Head of caudate nucleus (tissue), 42 donors: ENCODE results near the gene KLK10.

Source experiments
- DNase-seq, 42 donors: peaks; one replicate each; pipeline versions ENCODE4 v3.0.0 to v3.0.0-alpha.2; 2020 to 2021; ENCODE audit warnings: mixed read lengths in 7 of 42
- intact Hi-C: fragments of 100-400 bp; cut with DNase I; formaldehyde crosslinking; loops from one replicate; pipeline ENCODE4 v1.15.0; 2022

The KLK10 gene, protein sequence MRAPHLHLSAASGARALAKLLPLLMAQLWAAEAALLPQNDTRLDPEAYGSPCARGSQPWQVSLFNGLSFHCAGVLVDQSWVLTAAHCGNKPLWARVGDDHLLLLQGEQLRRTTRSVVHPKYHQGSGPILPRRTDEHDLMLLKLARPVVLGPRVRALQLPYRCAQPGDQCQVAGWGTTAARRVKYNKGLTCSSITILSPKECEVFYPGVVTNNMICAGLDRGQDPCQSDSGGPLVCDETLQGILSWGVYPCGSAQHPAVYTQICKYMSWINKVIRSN

DNA sequence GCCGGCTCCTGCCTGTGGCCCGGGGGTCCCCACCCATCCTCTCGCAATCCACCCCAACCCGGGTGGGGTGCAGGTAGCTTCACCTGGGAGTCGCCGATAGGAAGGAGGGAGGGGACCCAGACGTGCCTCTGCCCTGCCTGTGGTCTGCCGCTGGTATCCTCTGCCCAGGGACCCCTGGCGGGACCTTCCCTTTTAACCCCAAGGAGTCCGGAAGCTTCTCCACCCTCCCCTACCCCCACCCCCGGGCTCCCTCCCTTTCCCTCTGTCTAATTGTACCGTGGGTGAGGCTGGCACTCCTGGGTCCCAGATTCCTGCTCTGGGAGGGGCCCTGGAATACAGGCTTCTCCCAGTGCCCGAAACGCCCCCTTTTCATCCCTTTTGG lies at the start of gene KLK10:
TSS of gene KLK10 (minus strand) at position 166 of the 382 bp plus-strand sequence. CDS start 579 bp downstream, outside the sequence.
- DNase-seq: no peak
- intact Hi-C loops: loop anchor here (5.0 kb wide), 1 partner anchor 87 kb away; no protein-coding TSS in a partner anchor

DNA sequence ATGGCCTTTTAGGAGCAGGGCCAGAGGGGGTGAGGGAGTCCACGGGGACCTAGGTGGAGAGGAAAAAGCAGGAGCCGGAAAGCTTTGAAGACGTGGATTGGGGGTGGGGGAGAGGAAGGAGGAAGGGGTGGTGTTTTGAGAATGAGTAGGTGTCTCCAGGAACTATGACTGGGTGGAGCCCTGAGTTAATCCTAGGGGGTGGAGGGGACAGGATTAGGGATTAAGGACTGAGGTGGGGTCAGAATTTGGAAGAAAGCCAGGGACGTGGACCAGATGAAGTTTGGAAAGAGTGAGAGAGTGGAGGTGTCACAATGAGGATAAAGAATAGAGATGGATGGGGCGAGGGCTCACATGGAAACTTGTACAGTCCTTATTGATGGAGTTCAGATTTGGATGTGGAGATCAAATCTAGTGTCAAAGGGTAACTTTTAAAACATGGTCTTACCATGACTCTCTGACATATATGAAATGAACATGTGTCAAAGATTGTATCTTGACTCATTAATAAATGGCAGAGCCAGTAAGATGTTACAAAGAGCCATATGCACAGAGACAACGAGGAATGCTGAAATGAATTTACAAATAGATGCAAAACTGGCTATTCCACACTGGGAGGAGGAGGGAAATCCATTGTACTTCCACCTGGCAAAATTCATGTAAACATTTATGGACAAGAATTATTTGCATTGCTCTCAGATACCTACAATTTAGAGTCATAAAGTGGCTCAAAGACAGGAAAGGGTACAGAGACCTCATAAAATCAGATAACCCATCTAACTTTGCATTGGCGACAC lies 47.1 kb upstream of the KLK10 start:
- DNase-seq: no peak
- intact Hi-C loops: no loop called here

DNA sequence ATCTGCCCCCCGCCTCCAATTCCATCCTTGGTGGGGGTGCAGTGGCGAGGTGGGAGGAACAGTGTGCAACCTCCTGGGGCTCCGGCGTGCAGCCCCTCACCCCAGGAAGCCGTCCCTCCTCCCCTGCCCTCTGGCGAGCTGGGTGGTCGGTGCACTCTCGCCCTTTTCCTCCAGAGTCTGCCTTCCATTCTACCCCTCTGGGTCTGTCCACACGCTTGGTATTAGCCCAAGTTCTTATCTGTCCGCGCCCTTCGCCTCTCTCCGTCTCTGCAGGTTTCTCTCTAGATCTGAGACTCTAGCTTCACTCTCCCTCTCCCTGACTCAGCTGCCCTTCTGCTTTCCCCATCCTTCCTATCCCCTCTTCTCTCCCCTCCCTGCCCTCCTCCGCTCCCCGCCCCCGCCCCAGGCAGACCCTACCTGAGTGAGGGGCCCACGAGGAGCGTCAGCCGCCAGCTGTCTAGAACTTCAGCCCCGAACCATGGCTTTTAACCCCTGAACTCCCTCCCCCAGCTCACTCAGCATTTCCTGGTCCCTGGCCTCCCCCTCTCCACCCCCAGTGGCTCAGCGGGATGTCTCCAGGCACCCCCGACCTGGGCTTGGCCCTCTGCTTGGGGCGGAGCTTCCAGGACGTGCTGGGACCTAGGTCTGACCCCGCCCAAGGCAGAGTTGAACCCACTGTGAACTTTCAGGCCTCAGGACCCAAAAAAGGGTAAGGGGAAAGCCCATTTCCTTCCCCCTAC lies 45.9 kb upstream of the KLK10 start:
- intact Hi-C loops: no loop called here
- DNase-seq: no peak

DNA sequence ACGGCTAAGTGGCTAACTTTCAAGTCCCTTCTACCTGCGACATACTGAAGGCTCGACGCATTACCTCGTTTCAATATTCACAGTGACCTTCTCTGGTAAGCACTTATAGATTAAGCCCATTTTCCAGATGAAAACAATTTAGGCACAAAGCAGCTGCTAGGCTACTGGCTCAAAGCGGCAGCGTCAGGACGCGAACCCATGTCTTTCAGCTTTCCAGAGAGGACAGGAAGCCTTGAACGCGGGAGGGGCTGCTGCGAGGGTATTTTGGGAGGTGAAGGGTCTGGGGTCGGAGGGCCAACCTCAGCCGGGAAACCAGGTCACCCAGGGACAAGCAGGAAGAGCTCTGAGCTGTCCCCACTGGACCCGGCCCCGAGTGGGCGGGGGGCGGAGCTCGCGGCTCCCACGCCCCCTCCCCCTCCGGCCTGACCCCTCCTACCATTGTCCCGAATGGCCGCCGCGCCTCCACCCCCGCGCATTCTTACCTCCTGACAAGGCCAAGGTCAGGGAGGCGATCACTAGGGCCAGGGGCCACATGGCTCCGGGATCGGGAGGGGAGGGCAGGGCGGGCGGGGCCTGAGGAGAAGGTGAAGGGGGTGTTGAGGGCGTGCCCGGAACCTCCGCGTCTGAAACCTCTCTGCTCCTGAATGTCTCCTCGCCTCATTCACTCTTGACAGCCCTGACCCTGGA lies 45.2 kb upstream of the KLK10 start, which contains the start of gene KLK13:
TSS of gene KLK13 (minus strand) at position 559 of the 687 bp plus-strand sequence. CDS start at position 534, 25 bp downstream.
- DNase-seq: no peak

DNA sequence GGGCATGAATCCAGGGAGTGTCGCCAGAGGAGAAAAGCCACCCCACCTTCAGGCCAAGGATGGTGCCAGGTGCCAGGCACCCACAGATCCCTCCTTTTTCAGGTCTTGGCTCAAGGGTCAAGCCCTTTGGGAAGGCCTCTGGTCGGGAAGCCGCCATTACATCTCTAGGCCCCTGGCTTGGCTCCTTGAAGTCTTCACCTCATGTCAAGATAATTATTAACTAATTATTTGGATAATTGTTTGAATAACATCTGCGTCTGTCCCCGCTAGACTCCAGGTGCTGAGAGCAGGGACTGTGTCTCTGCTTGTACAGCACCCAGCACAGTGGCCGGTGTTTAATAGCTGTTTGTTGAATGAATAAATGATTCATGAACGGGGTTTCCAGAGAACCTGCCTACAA lies 44.2 kb upstream of the KLK10 start:
- DNase-seq: no peak
- intact Hi-C loops: no loop called here

More for the DNA sequence above, 45.2 kb upstream of the KLK10 start, which contains the start of gene KLK13:
- intact Hi-C loops: no loop called here

DNA sequence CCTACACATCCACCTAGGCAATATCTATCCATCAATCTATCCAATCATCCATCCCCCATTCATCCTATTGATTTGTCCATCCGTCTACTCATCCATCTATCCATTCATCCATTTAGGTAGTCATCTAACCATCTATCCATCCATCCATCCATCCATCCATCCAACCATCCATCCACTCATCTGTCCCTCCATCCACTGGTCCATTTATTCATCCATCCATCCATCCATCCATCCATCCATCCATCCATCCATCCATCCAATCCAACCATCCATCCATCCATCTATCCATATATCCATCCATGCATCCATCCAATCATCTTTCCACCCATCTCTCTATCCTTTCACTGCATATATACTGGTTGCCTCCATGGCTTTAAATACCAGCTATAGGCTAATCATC lies 41.5 kb upstream of the KLK10 start:
- DNase-seq: no peak
- intact Hi-C loops: no loop called here

DNA sequence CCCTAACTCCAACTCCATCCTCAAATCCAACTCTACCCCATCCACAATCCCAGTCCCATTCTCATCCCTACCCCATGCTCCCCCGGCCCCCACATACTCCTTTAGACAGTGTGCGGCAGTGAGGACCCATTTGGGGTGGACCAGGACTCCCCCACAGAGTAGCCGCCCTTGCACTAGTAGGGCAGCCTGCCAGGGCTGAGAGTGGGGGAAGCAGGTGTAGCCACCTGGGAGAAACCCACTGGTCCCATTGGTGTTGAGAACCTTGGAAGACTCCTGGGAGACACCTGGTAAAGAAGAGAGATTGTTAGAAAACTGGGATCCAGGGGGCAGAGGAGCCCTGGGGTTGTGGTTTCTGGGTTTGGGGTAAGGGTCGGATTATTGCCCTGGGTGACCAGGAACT lies 40.8 kb upstream of the KLK10 start:
- DNase-seq: no peak
- intact Hi-C loops: no loop called here

DNA sequence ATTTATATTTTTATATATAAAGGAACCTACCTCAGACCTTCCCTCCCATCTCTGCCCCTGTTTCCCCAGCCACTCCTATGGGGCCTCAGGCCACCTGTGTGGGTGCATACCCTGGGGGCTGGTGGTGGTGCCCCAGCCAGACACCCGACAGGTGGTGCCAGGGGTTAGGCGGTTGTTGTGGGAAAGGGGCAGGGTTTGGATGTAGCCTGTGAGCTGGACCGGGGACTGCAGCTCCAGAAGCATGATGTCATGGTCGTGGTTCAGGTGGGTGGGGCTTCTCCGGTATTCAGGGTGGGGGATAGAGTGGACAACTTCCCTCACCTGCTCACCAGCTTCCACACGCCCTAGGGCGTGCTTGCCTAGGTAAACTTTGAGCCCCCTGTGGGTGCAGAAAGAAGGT lies 40.2 kb upstream of the KLK10 start:
- no peak for DNase-seq

DNA sequence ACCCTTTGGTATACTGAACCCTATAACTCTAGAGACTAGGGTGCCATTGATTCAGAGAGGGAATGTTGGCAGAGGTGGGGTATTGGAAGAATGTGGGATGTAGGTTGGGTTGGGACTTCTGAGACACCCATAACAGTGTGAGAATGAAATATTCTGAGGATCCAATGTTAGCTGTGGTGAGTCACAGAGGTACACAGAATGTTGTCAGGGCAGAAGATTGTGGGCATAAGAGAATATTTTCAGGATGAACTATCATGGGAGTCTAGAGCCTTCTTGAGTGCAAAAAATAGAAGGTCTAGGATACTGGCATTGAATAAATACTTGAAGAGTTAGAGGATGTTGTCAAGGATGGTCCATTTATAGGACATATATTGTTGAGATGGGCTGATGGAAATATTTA lies 36.4 kb upstream of the KLK10 start:
- intact Hi-C loops: no loop called here
- DNase-seq: no peak

More for the DNA sequence above, 40.2 kb upstream of the KLK10 start:
- intact Hi-C loops: no loop called here

DNA sequence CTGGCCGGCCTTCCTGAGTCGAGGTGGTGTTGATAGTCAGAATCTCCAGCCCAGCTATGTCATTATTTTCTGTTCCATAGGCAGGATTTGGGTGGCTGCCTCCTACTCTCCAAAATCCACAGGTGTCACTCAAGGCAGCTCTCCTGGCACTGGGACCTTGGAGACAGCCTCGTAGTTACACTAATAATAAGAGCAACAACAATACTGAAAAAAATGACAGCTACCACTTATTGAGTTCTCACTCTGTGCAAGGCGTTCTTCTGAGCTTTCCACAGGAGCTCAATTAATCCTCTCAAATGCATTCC lies 27.5 kb upstream of the KLK10 start:
- DNase-seq: no peak
- intact Hi-C loops: no loop called here

DNA sequence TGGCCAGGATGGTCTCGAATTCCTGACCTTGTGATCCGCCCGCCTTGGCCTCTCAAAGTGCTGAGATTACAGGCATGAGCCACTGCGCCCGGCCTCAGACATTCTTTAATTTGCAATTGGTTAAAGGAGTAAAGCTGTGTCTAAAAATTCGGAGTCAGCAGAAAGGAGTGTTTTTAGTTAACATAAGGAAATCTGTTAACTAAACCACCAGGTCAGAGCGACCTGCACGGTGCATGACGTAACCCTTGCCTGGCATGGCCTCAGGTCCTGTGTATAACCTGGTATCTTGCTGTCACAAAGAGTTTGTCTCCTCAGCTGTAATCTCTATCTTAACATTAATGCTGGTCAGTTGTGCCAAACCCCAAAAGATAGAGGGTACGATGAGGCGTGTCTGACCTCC lies 24.8 kb upstream of the KLK10 start:
- DNase-seq: no peak
- intact Hi-C loops: no loop called here

DNA sequence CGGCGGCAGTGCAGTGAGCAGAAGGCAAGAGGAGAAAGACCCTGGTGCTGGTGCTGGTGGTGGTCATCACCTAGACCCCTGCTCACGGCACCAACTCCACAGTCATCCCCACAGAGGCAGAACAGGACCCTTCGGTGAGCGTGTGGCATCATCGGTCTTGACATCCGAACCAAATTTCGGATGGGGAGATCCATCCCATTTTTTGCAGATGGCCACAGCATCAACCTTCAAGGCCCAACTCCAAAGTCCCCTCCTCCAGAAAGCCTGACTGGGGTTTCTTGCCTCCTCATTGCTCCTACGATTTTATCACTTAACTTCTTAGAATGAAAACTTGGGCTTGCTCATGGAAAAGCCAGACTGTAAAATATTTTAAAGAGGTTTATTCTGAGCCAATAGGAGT lies 24.0 kb upstream of the KLK10 start:
- no peak for DNase-seq

DNA sequence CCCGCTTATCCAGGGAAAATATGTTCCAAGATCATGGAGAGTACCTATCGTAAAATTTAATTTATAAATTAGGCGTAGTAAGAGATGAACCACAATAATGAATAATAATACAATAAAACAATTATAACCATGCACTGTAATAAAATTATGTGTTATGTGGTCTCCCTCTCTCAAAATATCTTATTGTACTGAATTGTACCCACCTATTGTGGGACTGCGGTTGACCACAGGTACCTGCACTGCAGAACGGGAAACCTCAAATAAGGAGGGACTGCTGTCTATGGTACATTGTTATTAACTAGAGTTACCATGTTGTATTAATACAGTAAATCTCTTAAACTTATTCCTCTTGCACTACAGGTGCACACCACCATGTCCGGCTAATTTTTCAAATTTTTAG lies 20.6 kb upstream of the KLK10 start:
- DNase-seq: no peak
- intact Hi-C loops: no loop called here

More for the DNA sequence above, 24.0 kb upstream of the KLK10 start:
- intact Hi-C loops: no loop called here

DNA sequence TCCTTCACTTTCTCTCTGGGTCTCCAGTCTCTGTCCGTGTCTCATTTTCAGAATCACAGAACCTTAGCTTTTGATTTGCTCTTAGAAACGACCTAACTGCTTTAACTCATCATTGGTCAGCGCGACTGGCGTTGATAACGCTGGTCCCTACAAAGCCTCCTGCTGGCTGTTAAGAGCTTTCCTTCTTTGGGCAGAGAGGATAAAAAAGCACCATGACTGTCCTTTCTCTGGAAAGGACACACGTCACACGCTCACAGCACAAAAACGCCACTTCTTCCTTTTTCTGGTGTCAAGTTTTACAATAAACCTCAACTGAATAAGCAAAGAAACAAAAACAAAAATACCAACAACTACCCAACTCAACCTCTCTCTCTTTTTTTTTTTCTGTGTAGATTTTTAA lies 17.0 kb upstream of the KLK10 start:
- no peak for DNase-seq
- intact Hi-C loops: no loop called here

DNA sequence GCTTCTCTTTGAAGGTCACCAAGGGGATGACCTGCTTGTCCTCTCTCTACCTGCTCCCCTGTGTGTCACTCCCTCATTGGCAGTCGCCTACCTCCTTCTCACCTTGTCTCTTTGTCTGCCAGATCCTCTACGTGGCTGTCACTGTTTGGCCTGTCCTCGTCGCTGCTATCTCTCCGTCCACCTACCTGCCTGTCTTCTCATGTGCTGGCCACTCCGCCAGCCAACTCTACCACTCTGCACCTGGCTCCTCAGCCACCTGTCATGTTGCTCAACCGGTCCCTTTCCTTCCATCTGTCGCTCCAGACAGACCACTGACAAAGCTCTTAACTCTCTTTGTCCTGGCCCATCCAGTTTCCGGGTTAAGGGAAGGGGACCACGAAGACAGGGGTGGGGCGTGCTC lies 15.2 kb upstream of the KLK10 start, which contains the start of gene KLK12:
TSS of gene KLK12 (minus strand) at position 299 of the 400 bp plus-strand sequence. CDS start 381 bp downstream, outside the sequence.
- intact Hi-C loops: no loop called here
- no peak for DNase-seq

DNA sequence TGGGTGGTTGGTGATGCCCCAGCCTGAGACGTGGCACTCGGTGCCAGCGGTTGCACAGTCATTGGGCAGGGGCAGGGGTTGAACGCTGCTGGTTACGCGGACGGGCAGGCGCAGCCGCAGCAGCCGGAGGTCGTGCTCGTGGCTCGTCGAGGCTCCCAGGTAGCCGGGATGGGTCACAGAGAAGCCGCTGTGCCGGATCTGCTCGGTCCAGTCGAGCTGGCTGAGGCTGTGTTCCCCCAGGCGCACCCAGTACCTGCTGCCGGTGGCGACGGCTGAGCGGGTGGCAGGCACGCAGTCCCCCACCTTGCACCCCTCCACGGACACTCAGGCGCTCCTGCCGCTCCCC lies 12.3 kb upstream of the KLK10 start:
- intact Hi-C loops: no loop called here

DNA sequence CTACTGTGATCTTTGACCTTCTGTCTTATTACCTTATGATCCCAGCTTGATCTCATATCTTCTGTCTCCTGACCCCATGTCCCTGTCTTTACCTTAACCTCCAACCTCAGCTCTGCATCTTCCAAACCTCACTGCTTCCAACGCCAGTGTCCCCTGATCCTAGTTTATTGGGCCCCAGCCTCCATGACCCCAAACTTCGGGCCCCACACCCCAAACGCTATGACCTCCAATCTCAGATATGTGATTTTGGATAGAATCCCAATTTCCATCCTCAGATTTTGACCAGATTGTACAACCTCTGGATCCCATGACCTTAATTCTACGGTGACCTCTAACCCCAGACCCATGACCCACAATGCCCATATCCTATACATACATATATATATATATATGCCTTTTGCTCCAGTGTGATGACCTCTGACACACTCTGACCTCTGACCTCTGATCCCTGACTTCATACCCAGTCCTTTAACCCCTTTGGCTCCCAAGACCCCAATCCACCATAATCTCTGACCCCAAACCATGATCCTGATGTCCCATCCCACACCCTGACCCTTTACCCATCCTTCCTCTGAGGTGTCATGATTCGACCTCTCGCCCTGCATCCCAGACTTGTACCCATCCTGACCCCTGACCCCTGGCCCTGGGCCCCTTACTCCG lies 11.8 kb upstream of the KLK10 start:
- no peak for DNase-seq
- intact Hi-C loops: no loop called here

More for the DNA sequence above, 12.3 kb upstream of the KLK10 start:
- no peak for DNase-seq

DNA sequence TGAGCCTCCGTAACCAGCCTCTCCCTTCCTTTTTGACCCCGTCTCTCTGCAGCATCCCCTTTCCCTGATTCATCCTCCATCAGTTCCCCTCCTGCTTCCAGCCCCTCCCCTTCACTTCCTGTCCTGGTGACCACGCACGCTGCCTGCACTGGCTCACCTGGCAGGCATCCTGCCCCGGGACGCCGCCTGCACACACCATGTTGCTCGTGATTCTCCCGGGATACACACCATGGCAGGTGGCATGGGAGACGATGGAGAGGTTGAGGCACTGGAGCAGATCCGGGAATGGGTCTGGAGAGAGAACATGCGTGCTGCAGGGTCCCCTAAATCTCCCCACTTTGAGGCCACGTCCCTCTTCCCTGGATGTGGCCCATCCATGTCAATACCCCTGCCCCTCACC lies 11.1 kb upstream of the KLK10 start:
- no peak for DNase-seq
- intact Hi-C loops: no loop called here

DNA sequence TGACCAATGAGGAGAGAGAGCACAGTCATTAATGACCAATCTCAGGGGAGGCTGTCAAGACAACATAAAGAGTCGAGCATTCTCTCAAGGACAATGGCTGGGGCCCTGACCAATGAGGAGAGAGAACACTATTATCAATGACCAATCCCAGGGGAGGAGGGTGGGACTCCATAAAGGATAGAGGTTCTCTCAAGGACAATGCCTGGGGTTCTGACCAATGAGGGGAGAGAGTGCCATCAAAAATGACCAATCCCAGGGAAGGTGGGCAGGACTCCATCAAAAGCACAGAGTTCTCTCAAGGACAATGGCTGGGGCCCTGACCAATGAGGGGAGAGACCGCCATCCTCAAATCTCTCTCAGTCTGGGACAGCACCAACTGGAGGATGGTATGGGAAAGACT lies 10.2 kb upstream of the KLK10 start:
- intact Hi-C loops: loop anchor here (10.0 kb wide), 1 partner anchor 65 kb away; no protein-coding TSS in a partner anchor
- DNase-seq: no peak
